Putamen (tissue), 1 donor: ENCODE measurements around the gene ARGLU1.

Source experiments
- DNase-seq: peaks from one replicate; pipeline ENCODE4 v3.0.0-alpha.2; 2016; ENCODE audit warnings: low spot score

ARGLU1 gene

DNA sequence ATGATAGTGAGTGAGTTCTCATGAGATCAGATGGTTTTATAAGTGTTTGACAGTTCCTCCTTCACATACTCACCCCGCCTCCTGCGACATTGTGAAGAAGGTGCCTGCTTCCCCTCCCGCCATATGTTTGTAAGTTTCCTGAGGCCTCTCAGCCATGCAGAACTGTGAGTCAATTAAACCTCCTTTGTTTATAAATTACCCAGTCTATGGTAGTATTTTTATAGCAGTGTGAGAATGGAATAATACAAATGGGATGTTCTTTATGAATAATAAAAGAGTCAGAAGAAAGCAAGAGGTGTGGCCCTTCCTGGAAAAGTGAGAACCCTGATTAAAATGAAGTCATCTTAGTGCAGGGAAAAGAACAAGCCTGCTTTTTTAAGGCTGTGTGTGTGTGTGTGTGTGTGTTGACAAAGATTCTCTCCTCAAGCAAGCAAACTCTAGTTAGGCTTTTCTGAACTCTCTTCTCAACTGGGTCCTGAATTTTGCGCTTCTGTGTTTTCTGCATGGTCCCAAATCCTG lies 18.8 kb upstream of the ARGLU1 start:
- DNase-seq: no peak

DNA sequence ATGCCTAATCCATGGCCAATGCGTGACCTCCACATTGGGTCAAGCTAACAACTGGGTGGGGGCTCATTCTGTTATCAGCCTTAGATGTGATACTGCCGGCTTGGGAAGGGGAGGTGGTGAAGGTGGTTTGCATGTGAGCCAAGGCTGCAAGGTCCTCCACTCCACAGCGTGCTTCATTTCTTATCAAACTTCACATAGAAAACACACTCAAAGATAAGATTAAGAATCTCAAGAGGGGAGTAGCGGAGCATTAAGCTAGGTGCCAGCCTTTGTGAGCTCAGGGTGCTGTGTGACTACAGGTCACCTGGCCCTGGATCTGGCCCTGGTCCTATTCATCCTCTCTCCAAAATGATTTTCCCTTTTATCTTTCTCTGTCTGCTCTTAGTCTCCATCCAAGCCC lies 13.3 kb upstream of the ARGLU1 start:
- DNase-seq: no peak

DNA sequence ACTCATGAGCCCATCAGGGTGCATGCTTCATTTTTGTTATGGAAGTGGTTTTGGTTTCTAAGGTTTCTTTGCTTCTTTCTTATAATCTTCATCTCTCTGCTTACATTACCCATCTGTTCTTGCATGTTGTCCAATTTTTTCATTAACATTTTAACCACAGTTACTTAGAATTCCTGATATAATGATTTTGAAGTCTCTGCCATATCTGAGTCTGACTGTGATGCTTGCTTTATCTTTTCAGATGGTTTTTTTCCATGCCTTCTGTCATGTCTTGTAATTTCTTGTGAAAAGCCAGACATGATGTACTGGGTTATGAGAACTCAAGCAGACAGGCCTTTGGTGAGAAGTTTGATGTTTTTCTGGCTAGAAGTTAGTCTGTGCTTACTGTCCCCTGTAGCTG lies 8.0 kb upstream of the ARGLU1 start:
- no peak for DNase-seq

DNA sequence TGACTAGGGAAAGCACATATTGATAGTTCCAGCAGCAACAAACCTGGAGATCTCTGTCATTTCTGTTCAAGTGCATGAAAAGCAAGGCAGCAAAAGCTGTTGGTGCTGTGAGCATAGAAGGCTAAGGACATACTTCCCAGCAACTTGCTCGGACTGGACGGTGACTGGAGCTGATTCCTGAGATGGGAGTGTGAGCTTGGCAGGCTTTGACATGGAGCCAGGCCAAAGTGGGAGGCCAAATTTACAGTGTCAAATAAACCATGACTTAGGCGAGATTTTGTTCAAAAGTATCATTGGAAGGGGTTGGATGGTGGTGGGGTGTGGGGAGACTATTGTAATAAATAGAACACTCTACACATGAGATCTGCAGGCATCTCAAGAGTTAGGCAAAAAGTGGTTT lies 5.9 kb upstream of the ARGLU1 start:
- DNase-seq: no peak

DNA sequence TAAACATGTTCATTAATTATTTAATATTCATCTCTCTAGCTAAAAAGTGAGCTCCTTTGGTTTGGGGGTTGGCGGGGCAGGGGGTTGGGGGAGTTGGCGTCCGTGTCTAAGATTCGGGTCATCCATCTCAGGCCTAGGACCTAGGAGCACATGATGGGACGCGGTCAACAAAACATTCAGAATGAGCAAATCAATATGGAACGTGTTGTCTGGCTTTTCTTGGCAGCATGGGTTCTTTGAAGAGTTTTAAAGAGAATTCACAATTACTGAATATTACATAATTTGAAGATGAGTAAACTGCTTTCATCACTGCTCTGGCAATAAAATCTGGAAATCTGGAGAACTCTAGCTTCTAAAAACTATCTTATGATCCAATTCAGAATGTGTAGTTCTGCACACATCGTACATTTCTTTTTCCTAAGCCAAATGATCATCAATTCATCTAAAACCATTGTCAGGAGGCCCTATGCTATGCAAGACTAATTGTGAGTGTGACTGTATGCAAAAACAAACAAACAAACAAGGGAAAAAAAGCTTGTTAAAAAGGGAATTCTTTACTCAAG lies 5.4 kb upstream of the ARGLU1 start:
- no peak for DNase-seq

DNA sequence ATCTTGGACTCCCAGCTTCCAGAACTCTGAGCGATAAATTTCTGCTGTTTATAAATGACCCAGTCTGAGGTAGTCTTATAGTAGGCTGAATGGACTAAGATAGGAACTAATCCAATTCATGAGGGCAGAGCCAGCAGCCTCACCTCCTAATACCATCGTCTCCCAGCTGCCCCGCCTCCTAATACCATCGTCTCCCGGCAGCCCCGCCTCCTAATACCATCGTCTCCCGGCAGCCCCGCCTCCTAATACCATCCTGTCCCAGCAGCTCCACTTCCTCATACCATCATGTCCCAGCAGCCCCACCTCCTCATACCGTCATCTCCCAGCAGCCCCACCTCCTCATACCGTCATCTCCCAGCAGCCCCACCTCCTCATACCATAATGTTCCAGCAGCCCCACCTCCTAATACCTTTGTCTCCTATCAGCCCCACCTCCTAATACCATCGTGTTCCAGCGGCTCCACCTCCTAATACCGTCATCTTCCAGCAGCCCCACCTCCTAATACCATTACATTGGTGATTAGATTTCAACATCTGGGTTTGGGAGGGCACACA lies 2.4 kb upstream of the ARGLU1 start:
- DNase-seq: no peak

DNA sequence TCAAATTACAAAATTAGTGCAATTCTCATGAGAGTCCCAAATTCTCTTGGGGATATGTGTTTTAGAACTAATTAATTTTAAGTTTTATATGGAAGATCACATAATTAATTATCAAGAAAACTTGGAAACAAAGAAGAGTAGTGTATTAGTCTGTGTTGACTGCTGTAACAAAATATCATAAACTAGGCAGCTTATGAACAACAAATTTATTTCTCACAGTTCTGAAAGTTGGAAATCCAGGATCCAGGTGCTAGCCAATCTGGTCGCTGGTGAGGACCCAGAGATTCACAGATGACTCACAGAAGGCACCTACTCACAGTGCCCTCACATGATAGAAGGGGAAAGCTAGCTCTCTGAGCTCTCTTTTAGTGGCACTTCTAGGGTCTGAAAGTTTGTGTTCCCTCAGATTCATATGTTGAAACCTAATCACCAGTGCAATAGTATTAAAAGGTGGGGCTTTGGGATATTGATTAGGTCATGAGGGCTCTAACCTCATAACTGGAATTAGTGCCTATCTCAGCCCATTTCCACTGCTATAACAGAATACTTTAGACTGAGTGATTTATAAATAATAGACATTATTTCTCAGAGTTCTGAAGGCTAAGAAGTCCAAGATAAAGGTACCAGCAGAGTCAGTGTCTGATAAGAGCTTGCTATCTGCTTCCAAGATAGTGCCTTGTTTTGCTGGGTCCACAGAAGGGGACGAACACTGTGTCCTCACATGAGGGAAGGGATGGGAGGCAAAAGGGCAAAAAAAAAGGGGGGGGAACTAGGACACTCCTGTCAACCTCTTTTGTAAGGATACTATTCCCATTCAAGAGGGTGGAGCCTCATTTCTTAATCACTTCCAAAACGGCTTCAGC lies 1.5 kb upstream of the ARGLU1 start:
- no peak for DNase-seq

DNA sequence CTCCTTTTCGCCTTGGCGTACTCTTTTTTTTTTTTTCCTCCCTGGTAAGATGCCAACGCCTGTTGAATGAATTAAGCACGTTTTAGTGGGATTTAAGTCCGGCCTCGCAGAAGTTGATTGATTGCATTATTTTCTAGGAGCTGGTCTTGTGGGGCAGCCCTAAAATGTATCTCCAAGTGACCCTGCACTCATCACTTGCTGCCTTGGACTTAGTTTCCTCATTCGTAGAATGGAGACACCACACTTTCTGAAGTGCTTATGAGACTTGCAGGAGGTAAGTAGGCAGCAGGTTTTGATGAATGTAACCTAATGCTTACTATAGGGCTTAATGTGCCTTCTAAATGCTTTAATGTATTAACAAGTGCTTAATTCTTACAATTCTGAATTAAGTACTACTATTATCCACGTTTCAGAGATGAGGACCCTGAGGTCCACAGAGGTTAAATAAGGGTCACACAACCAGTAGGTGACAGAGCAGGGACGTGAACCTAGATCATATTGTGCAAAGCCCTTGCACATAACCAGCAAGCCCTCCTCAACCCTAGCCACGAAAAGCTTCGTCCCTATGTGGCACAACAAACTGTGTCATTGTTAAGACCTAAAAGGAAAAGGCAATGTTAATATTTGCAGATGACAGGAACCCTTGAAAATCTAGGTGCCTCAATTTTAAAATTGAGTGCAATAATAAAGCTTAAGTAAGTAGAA lies 514 bp upstream of the ARGLU1 start:
- peak; percentile 17 for DNase-seq

DNA sequence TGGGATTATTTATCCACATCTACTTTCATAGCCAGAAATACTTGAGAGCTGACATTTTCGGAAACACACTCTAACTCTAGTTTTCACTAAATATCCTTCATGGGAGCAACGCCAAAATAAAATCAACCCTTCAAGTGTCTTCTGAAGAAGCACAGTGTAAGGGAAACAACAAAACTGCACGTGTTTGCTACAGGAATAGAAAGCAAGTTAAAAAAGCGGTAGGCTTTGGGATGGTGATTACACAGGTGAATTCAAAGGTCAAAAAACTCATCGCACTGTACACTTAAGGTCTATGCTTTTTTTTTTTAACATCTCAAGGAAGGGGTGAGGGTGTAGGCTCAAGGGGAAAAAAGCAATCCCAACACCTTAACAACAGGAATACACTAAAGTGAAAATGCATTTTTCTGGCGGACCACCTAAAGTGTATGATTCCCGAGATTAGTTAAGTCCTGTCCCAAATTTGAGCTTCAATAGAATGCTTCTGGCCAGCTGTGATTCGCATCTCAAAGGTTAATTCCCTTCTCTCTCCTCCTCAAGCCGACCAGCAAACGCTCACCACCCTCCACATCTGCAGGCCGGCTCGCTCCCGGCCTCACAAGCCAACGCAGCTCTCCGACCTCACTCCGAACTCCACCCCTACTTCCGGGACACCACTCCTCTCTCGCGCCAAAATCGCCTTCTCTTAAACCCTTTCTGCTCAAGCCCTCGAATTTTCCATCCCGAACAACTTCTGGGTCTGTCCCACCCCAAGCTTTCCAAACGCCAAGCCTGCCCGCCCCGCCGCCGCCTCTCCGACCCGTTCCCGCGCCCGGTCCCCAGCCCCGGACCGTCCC lies 1.1 kb downstream of the ARGLU1 start:
- peak; percentile 45 for DNase-seq

DNA sequence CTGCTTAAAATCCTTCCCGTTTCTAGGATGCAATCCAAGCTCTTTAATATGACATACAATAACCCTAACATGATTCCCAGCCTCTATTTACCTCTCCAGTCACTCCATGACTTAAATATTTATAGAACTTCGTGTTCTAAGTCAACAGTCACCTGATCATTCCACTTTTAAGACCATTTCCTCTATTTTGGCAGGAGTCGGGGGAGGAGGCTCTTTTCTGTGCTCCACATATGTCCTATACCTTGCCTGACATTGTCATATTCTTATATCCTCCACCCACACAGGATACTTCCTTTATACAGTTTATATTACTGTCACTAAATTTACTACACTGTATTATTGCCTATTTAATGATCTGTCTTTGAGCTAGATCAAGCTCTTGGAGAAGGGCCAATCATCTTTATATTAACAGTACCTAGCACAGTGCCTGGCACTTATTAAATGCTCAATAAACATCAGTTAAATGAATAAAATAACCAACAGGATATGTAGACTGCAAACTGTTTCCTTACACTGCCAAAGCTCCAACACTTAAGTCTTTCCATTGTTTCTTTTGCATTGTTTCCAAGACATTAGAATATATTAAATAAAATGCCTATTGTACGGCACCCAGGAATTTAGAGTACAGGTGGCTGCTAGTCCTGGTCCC lies 2.7 kb downstream of the ARGLU1 start:
- no peak for DNase-seq

DNA sequence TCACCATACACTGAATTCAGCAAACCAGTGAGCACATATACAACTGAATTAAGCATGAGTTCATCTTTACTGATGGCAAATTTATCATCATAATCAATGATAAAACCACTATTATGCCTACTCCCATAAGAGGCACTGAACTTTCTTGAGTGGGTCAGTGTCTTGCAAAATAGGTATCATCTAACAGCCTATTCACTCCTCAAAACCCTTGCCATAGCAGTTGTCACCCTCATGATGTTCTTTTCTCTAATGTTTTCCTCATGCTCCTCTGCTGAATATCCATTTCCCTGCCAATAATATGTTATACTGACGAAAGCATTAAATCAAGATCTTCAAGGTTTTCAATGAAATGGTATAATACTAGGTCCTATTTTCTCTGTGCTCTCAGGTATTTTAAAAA lies 5.6 kb downstream of the ARGLU1 start:
- DNase-seq: no peak

DNA sequence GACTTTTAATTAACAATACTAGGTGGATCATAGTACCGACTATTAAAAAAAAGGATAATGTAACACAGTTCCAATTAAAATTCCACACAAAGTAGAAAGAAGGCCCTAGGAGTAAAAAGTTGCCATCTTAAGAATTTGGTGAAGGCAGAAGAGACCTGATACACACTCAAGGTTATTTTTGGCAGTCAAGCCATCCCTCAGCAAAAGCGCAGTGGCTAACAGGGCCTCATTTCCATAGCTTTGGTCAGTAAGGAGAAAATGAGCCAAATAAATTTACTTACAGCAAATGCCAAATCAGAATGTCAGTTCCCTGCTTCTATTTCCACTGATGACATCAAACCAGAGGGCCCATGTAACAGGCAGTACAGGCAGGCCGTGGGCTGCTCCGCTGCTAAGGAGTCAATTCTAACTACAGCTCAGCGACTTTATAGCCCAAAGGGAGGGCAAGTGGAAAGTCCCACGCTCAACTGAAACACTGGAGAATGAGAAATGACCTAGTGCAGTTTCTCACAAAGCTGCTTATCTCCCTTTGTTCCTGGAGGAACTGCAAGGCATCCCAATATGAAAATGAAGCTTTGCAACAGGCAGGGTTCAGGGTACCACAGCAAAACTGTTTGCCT lies 6.3 kb downstream of the ARGLU1 start:
- DNase-seq: no peak

DNA sequence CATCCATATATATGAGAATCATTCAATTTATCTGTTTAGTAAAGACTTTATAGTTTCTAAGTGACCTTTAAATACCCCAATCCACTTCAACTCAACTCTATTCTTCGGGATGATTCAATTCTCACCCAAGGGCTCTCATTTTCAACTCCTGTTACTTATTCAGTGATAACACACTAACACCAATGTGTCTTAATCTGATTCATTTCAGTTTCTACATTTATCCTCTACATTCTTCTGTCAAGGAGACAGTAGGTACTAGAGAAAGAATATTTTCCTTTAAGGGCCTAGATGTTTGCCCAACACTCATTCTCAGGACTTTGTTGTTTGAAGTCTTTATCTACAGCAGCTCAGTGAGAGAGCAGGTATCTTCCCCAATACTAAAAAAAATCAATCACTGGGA lies 7.1 kb downstream of the ARGLU1 start:
- DNase-seq: no peak

DNA sequence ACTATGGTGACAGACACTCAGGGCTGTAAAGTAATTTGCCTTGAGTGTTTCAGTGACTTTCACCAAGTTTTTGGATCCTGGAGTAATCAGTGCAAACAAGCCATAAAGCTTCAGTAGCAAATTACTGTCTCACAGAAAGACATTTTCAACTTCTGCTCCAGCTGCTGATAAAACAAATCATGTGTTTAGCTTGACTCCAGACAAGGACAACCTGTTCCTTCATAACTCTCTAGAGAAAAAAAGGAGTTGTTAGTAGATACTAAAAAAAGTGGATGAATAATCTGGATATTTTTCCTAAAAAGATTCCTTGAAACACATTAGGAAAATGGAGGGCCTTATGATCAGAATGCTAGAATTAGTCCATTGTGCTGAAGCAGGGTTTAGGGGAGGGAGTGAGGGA lies 9.4 kb downstream of the ARGLU1 start:
- no peak for DNase-seq

DNA sequence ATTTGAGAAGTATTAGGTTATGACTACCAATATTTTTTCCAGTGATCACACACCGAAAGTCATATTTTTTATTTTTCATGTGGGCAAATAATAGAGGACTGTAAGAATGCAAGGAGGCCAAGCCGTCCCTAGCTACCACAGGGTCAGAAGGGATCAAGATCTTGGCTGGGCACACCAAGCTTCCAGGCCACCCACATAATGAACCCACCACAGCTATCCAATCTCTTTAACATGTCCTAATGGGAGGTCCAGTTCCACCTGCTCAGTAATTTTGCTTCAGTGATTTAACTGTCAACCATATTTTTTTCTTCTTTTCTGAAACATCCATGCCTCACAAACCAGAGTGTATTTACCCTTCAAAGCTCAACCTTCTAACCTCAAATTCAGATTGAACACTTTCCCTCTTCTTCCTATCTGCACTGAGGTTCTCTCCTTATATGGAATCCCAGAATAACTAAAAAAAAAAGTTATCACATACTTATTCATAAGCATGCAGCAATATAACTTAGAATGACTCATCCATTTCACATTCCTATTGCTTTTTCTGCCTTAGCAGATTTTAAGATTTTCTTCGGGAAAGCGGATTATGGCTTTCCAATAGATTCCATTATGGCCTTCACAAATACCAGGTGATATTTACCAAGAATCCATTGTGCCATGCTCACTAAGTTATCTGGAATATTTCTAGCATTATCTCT lies 12.2 kb downstream of the ARGLU1 start:
- no peak for DNase-seq

DNA sequence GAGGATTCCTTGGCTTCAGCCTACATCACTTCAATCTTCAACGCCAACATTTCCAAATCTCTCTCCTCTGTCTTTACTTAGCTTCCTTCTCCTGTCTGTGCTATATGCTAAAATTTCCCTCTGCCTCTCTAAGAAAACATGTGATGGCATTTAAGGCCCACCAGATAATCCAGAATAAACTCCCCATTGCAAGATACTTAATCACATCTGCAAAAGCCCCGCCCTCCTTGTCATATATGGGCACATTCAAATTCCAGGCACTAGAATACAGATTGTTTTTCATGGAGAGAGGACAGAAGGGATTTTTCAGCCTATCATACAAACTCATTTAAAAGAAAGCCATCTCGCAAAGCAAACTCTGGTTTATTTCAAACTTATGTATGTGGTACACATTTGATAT lies 16.2 kb downstream of the ARGLU1 start:
- DNase-seq: no peak

DNA sequence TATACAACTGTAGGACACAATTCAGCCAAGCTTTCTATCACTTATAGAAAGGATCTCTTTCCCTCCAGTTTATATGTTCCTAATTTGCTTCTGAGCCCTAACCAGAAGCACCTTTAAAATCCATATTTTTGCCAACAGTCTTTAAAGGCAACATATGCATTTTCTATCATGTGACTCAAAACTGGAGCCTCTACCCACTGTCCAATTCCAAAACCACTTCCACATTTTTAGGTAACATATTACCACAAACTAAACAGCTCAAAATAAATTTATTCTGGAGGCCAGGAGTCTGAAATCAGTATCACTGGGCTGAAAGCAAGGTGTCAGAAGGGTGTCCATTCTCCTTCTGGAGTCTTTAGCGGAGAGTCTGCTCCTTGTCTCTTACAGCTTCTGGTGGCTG lies 16.6 kb downstream of the ARGLU1 start:
- no peak for DNase-seq

DNA sequence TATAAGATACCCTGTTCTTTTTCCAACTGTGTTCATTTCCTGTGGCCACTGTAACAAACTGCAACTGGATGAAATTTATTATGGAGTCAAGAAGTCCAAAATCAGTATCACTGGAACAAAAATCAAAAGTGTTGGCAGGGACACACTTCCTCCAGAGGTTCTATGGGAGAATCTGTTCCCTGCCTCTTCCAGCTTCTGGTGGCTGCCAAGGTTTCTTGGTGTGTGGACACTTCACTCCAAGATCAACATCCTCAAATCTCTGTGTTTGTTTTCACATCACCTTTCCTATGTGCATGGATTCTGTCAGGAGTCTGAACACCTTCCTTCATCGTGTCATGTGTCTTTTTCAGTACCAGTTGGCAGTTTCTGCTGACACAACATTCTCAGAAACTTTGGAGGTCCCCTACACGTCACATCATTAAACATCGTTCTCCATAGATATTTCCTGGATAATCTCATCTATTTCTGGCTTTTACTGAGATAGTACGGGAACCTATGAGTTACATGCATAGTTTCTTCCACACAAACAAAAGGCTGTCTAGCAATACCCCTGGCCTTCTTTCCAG lies 17.3 kb downstream of the ARGLU1 start:
- DNase-seq: no peak

DNA sequence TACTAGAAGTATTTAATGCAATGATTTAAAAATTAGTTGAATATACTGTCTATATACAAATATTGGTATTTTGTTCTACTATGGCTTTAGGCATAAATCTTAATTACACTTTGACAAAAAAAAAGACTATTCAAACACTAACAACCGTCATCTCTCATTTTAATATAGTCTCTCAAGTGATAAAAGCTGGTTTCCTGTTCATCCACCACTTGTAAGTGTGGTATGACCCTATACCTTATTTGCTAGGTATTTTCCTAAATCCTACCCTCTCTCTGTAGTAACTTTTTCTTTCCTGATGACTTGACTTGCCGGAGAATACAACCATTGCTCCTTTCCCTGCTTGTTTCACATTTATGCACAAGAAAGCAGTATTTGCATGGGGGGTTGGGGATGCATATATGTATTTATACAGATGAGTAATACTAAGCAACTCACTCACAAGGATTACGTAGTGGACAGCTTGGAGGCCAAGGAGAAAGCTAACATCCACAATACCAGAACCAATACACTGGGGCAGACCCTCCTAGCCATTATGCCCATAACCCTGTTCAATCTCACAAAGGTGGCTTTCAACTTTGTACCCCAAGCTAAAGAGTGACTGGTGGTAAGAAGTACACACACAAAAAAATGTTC lies 19.8 kb downstream of the ARGLU1 start:
- no peak for DNase-seq
